Stimulated activated CD8-positive, alpha-beta memory T cell treated with anti-CD3 and anti-CD28 coated beads, Interleukin-12 subunit alpha, Interleukin-12 subunit beta, amount 100 ng/mL, for 24 hours (primary cell): ENCODE results near the gene CDH23.

Experiments used
- DNase-seq: peaks from one replicate; pipeline ENCODE4 v3.0.0-alpha.2; 2020; ENCODE audit errors: extremely low read depth

CDH23 gene

DNA sequence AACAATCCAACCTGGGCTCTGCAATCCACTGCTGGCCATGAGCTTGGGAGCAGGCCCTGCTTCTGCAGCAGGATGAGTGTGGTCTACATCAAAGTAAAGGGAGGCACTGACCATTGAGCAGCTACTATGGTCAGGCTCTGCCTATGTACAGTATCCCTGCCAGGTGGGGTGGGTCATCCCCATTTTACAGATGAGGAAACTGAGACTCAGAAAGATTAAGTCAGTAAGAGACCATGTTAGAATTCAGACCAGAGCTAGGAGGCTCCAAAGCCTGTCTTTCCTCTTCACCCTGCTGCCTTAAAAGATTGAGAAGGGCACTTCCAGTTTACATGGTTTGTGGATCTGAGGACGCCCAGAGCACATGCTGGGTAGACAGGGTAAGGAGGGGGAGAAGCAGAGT lies 27.1 kb upstream of the CDH23 start:
- DNase-seq, result no peak

DNA sequence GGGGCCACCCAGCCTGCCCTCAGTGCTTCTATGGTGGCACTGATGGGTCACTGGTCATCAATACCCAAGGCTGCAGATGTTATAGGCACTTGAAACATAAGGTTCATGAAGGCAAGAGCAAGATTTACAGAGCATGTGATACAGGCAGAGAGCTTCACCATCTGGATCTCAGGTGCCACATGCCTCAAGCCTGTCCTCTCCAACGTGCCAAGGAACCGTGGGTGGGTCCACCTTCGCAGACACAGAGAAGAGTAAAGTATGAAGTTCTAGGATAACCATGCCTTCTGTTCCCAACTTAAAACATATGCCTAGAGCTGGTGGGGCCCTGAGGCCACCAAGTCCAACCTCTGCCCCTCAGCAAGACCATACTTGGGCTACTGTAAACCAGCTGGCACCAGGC lies 26.7 kb upstream of the CDH23 start:
- no peak for DNase-seq

- no peak for DNase-seq
Measured at GRCh38 chr10:71371750-71372166, 25.0 kb upstream of the CDH23 start.

DNA sequence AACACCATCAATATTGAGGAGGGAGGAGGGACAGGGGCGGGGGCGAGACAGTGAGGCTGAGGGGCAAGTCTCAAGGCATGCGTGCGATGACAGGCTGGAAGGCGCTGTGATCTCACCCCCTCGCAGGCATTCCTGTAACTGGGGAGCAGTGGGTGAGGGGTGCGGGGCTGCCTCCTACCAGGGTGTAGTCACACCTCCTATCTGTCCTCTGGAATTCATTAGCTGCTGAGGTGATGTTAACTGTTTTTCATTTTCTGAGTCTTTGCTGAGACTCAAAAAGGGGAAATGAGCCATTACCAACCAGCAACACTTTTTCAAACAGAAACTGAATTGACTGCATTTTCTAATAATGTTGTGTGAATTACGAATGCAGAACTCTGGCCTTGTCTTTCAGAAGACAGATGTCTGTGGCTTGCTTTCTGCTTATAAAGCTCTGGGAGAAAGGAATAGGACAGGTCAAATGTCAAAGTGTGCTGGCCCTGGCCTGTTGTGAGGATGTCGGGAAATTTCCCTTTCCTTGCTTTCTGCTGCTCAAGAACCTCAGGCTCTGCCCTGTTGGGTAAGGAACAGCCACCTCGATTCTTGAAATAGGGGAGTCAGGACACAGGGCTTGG lies 23.7 kb upstream of the CDH23 start:
- no peak for DNase-seq

DNA sequence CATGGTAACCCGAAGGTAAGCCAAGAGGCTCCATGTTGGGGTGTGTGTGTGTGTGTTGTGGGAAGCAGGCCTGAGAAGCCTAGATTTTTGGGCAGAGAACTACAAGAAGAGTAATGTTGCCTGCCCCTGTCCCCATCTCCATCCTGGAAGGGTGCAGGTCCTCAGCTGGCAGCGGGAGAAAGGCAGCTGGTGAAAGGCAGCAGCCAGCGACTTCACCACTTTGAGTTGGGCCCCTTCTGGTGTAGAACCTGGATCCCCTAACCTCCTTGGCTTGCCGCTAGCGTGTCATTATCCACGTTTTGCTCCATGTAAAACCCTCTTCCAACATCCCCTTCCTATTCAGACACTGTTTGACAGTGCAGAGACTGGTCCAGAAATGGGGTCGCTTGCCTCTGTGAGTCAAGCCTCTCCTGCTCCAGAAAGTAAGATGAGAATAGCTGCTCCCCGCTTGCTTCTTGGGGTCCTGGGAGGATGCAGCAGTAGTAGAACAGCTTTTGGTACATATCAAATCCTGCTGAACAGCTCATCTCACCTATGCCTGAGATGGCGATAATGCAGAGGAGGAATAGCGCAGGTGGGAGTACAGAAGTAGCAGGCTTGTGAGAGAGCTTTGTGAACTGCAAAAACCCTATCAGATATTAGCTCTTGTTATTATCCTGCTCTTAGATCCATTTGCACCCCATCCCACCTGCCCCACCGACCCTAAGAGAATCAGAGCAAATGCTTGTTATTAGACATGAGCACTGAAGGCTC lies 22.1 kb upstream of the CDH23 start:
- no peak for DNase-seq

- DNase-seq, result no peak
Measured at GRCh38 chr10:71375952-71376351, 20.8 kb upstream of the CDH23 start.

- no peak for DNase-seq
Measured at GRCh38 chr10:71378336-71379117, 18.2 kb upstream of the CDH23 start.

DNA sequence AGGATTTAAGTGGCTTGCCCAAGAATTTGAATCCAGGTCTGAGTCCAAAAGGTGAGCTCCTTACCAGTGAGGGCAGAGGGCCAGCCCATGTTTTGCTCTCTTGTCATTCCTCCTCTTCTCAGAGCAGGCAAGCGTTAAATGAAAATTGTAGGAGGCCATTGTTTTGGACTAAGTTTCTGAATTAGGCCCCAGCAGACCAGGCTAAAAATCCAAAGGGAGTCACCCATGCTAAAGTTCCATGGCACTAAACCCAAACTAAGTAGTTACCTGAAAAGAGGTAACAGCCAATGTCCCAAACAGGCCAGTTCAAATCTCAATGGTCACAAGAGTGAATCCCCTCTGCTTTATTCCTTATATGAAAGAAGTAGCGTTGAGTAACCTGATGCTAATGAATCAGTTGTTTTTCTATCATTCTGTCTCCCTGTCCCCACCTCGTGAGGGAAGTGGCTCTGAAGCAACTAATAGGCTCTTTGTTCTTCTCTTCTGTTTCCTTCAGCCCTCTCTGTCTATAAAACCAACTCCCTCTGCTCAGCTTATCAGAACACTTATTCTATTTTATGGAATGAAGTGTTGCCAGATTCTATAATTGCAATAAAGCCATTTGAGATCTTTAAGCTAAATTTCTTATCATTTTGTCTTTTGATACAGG lies 17.5 kb upstream of the CDH23 start:
- DNase-seq, result no peak

- DNase-seq, result no peak
Measured at GRCh38 chr10:71380841-71381240, 15.9 kb upstream of the CDH23 start.

GRCh38 chr10:71381611-71382010 lies 15.1 kb upstream of the CDH23 start:
- no peak for DNase-seq

GRCh38 chr10:71382028-71382427 lies 14.7 kb upstream of the CDH23 start:
- DNase-seq, result no peak

GRCh38 chr10:71382757-71383156 lies 14.0 kb upstream of the CDH23 start:
- DNase-seq, result no peak

GRCh38 chr10:71383972-71384687 lies 12.6 kb upstream of the CDH23 start:
- DNase-seq, result peak; percentile 47

DNA sequence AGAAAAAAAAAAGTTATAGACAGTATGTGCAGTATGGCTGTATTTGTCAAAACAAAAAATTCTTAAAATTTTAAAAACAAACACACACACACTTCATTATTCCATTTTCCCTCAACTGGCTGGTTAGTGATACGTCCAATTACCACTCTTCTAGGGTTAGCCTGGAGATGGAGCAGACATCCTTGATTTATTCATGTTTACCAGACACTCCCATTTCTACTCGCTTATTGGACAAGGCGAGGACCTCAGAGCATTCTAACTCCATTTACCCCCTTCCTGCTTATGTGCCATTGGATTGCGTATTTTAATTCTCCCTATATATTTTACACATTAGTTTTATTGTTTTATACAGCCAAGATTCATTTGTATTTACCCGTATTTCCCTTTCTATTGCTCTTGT lies 8.5 kb upstream of the CDH23 start:
- no peak for DNase-seq

DNA sequence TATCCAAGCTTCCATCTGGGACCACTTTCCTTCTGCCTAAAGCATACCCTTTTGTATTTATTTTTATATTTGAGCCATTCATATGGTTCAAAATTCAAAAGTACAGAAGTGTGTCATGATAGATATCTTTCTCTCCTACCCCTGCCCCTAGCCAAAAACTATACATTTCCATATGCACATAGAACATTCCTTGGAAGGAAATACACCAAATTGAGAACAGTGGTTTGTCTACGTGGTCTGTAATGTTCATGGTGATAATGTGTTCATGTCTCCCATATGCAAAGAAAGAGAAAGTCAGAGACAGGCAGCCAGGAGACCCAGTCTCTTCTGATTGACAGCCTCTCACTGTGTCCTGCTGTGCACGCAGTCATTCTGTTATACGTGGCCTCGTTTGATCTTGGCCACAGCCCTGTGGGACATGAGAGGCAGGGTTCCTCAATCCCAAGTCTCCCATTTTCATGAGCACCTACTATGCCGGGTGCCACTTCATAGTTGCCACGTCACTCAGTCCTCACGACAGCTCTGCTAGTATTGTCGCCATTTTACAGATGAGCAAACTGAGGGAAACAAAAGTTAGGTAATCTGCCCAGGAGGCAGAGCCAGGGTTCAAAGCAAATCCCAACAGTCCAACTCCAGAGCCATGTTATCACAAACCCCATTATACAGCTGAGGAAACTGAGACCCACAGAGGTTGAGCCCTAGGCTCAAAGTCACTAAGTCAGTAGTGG lies 8.0 kb upstream of the CDH23 start:
- DNase-seq, result no peak

GRCh38 chr10:71389768-71390460 lies 6.8 kb upstream of the CDH23 start:
- no peak for DNase-seq

- DNase-seq, result no peak
Measured at GRCh38 chr10:71390461-71390835, 6.3 kb upstream of the CDH23 start.

- no peak for DNase-seq
Measured at GRCh38 chr10:71390921-71391690, 5.6 kb upstream of the CDH23 start.

DNA sequence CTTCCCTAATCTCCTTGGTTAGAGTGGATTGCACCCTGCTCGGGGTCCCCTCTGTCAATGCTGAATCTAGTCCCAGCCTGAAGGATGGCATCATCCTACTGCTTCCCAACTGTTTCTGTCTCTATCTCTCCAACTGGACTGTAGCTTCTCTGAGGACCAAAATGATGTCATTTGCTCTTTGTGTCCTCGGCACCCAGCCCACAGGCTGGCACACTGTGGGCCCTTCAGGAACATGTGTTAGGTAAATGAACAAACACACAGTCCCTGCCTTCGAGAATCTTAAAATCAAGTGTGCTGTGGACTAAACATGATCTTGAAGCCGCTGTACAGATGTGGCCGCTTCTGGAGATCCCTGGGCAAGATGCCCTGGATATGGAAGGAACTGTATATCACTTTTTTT lies 5.0 kb upstream of the CDH23 start:
- no peak for DNase-seq

- DNase-seq, result no peak
Measured at GRCh38 chr10:71392292-71392691, 4.4 kb upstream of the CDH23 start.
